ENCODE data around the gene LHX3. TPM values are rescaled to one million over a fixed set of nuclear protein-coding genes. Genes with fewer than 3 reads are reported as not detected.

LHX3 gene
- polyA plus RNA-seq, 1 donor from 2014 or later: not detected

- Histone ChIP-seq H3K4me2 (ENCODE audit: low read length) (no peak overlapping the region), H3K9me2 (ENCODE audit: insufficient read depth, low read length) (no peaks in the 10 kb centered on the region), H3K79me2 (replicated peaks; ENCODE audit: insufficient read depth, low read length) (no peaks in the 10 kb centered on the region), H2AFZ (ENCODE audit: low read depth, low read length) (no peak overlapping the region), H3K4me3 (ENCODE audit: low read length) (no peak overlapping the region), H3K9ac (ENCODE audit: low read length) (no peak overlapping the region), H3F3A (ENCODE audit: insufficient read depth, low read length, poor library complexity, severe bottlenecking) (no peaks in the 10 kb centered on the region), H3K9me3 (ENCODE audit: low read length) (no peaks in the 10 kb centered on the region), H3K27ac (ENCODE audit: low read length) (no peak overlapping the region), H3K36me3 (ENCODE audit: insufficient read depth, low read length) (no peaks in the 10 kb centered on the region), H3K27me3 (ENCODE audit: insufficient read depth, low read depth, low read length) (no peaks in the 10 kb centered on the region), H4K20me1 (ENCODE audit: insufficient read depth) (no peaks in the 10 kb centered on the region)
- TF ChIP-seq, protein P1, sequence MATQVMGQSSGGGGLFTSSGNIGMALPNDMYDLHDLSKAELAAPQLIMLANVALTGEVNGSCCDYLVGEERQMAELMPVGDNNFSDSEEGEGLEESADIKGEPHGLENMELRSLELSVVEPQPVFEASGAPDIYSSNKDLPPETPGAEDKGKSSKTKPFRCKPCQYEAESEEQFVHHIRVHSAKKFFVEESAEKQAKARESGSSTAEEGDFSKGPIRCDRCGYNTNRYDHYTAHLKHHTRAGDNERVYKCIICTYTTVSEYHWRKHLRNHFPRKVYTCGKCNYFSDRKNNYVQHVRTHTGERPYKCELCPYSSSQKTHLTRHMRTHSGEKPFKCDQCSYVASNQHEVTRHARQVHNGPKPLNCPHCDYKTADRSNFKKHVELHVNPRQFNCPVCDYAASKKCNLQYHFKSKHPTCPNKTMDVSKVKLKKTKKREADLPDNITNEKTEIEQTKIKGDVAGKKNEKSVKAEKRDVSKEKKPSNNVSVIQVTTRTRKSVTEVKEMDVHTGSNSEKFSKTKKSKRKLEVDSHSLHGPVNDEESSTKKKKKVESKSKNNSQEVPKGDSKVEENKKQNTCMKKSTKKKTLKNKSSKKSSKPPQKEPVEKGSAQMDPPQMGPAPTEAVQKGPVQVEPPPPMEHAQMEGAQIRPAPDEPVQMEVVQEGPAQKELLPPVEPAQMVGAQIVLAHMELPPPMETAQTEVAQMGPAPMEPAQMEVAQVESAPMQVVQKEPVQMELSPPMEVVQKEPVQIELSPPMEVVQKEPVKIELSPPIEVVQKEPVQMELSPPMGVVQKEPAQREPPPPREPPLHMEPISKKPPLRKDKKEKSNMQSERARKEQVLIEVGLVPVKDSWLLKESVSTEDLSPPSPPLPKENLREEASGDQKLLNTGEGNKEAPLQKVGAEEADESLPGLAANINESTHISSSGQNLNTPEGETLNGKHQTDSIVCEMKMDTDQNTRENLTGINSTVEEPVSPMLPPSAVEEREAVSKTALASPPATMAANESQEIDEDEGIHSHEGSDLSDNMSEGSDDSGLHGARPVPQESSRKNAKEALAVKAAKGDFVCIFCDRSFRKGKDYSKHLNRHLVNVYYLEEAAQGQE (IDR thresholded peaks at IDR 0.05; ENCODE audit: borderline replicate concordance): no peak
- no peak for TF ChIP-seq EZH2 (IDR thresholded peaks at IDR 0.05; ENCODE audit: borderline replicate concordance, insufficient read depth, low read length, poor library complexity, severe bottlenecking)
- TF ChIP-seq EP300 (conservative IDR thresholded peaks at IDR 0.05; ENCODE audit: poor library complexity, severe bottlenecking): no peak
- no peak for TF ChIP-seq CTCF (IDR thresholded peaks at IDR 0.05; ENCODE audit: poor library complexity, severe bottlenecking)
- TF ChIP-seq POLR2AphosphoS5 (IDR thresholded peaks at IDR 0.05): no peak
- no peak for TF ChIP-seq RAD21 (conservative IDR thresholded peaks at IDR 0.05)
- no peak for TF ChIP-seq SMC3 (conservative IDR thresholded peaks at IDR 0.05; ENCODE audit: poor library complexity)
- no peak for TF ChIP-seq MXI1 (conservative IDR thresholded peaks at IDR 0.05; ENCODE audit: poor library complexity, severe bottlenecking)
- no peak for TF ChIP-seq TAF1 (IDR thresholded peaks at IDR 0.05; ENCODE audit: low read depth)
Observed at GRCh38 chr9:136147038-136147889, 57.7 kb downstream of the LHX3 start.

Other genes with a start within 250 kb of the LHX3 start
- 89.4 and 92.3 TPM in 2 replicates for gene UBAC1, start 243.8 kb downstream of the LHX3 start, polyA plus RNA-seq
- gene NACC2, start 109.8 kb downstream of the LHX3 start, polyA plus RNA-seq: 1.7 and 1.8 TPM in 2 replicates
- 15.0 and 20.6 TPM in 2 replicates for gene TMEM250, start 86.3 kb downstream of the LHX3 start, polyA plus RNA-seq
- gene QSOX2, start 40.7 kb upstream of the LHX3 start, polyA plus RNA-seq: 20.7 and 25.1 TPM in 2 replicates
- not detected in 2 replicates for gene CCDC187, start 99.0 kb upstream of the LHX3 start, polyA plus RNA-seq
- gene GPSM1, start 122.4 kb upstream of the LHX3 start, polyA plus RNA-seq: 117 and 148 TPM in 2 replicates
- gene DNLZ, start 158.6 kb upstream of the LHX3 start, polyA plus RNA-seq: 23.6 and 36.6 TPM in 2 replicates
- 0.52 and 0.77 TPM in 2 replicates for gene CARD9, start 168.5 kb upstream of the LHX3 start, polyA plus RNA-seq
- gene SNAPC4, start 195.0 kb upstream of the LHX3 start, polyA plus RNA-seq: 6.8 and 12.9 TPM in 2 replicates
- gene ENTR1, start 205.5 kb upstream of the LHX3 start, polyA plus RNA-seq: 63.7 and 72.1 TPM in 2 replicates
- gene PMPCA, start 205.5 kb upstream of the LHX3 start, polyA plus RNA-seq: 61.3 and 62.6 TPM in 2 replicates
- gene INPP5E, start 234.7 kb upstream of the LHX3 start, polyA plus RNA-seq: 17.9 and 24.0 TPM in 2 replicates